D341Med (cell line): ENCODE measurements around the gene CEL.
A peak's percentile ranks its signal among the peaks of the same experiment; 100 is the strongest.

Experiments used
- DNase-seq: peaks from one replicate; pipeline ENCODE4 v3.0.0; 2012; ENCODE audit warnings: low spot score

The CEL gene

DNA sequence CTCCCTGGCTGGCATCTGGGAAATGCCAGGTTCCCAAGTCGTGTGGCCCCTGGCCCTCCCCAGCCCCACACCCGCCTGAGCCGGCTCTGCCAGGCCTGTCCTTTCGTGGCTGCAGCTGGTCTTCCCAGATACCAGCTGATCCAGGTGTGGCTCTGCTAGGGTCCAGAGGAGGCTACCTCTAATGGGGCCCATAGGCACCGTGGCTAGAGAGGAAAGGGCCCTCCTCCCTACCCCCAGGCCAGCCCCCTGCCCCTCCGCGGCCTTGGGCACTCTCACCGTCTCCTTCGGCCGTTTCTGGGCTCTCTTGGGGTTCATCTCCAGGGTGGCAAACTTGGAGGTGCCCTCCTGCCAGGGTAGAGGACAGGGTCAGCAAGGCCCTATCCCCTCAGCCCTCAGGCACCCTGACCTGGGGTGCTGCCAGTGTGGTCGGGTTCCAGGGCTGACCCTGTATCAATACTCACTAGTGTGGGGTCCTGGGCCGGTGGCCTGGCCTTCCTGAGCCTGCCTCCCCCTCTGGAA lies 42.3 kb downstream of the CEL start:
- DNase-seq, result no peak

GRCh38 chr9:133104718-133105460 lies 43.1 kb downstream of the CEL start:
- DNase-seq, result no peak

DNA sequence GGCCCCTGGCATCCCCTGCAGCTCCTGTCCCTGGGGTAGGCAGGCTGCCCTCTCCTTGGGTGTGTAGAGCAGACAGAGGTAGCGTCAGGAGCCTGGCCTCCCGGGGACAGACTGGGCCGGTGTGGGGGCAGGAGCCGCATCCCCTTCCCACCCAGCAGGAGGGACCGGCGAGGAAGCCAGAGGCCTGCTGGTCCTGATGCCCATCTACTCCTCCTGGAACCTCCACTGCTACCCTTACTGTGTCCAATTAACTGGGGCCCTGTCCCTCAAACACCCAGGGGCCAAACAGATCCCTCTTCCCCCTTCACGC lies 43.6 kb downstream of the CEL start:
- DNase-seq, result no peak

DNA sequence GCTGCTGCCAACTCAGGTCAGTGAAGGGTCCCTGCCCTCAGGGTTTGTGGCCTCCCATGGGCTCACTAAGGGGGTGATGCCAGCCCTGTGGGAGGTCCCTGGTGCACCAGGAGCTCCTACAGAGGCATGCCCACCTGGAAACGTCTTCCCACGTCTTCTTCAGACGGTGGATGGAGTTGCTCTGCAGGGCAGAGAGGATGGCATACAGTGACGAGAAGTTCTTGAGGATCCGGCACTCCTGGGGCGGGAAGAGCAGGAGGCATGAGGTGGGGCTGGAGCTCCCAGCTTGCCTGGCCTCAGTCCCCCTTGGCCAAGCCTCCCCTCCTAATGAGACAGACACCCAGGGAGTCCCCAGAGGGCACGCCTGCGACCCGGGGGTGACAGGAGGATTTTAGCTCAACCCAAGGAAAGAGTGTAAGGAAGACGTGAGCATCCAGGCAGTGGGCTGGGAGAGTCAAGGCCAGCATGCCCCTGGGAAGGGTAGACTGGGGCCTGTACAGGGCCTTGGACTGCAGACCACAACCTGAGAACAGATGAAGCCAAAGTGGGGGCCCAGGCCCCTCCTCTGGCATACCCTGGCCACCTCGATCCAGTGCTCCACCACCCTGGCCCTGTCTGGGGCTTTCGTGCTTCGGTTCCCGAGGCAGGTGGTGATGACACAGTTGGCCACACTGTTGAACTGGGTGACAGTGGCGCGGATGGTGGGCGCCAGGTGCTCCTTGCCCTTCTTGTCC lies 44.9 kb downstream of the CEL start:
- DNase-seq, result no peak

GRCh38 chr9:133107245-133107722 lies 45.5 kb downstream of the CEL start:
- no peak for DNase-seq

DNA sequence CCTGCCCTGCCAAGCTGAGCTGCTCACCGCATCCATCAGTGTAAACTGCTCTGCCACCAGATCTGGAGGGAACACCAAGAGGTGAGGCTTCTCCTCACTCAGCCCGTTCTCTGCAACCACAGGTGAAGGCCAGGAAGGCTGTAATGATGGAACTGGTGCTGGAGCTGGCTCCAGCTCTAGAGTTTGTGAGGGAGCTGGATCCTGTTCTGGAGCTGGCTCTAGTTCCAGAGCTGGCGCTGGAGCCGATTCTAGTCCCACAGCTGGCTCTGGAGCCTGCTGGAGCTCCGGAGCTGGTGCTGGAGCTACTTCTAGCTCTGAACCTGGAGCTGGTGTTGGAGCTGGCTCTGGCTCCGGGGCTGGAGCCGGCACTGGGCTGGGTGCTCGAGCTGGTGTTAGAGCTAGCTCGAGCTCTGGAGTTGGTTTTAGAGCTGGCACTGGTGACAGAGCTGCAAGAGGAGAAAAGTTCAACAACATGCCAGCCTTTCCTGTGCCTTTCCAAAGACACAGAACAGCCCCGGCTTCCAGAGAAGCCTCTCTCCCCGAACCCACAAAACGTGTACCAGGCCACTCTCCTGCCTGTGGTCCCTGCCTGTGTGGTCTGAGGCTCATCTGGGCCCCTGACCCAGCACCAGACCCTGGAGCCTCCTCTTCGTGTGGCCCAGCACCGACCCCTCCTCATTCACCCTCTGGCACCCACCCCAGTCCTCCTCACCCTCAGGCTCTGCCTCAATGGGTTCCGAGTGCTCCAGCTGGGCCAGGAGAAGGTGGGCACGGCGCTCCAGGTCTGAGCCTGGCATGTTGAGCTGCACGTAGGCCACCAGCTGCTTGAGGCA lies 46.4 kb downstream of the CEL start:
- no peak for DNase-seq

DNA sequence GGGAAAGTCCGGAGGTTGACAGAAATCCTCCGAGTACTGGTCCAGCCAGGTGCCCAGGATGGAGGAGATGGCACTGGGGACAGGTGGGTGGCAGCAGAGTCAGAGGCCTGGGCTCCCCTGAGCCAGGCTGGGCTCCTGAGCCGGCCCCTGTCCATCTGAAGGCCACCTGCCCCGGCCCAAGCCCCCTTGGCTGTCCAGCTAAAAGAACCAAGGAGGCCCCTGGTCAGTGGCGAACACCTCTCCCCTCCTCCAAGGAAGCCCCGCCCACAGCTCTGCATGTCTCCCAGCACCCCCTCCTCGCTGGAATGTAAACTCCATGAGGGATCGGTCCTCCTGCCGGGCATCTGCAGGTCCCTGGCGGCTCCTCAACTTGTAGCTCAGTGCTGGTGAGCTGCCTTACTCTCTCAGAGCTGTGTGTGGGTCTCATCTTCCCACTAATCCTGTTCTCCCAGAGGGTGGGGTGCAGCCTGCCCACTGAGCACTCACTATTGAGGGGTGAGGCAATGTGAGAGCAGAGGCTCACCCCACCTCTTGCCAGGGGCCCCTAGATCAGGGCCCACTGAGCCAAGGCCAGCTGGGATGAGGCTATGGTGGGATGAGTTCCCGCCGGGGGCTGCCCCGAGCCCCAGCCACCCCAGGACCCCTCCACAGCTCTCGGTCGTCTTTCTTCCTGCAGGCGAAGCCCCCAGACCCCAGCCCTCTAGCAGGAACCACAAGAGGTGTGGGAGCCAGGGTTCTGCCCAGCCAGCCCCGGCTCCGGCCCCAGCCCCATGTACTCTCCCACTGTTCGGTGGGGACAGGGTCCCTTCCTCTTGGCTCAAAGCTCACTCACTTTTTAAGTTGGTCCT lies 47.2 kb downstream of the CEL start:
- no peak for DNase-seq

DNA sequence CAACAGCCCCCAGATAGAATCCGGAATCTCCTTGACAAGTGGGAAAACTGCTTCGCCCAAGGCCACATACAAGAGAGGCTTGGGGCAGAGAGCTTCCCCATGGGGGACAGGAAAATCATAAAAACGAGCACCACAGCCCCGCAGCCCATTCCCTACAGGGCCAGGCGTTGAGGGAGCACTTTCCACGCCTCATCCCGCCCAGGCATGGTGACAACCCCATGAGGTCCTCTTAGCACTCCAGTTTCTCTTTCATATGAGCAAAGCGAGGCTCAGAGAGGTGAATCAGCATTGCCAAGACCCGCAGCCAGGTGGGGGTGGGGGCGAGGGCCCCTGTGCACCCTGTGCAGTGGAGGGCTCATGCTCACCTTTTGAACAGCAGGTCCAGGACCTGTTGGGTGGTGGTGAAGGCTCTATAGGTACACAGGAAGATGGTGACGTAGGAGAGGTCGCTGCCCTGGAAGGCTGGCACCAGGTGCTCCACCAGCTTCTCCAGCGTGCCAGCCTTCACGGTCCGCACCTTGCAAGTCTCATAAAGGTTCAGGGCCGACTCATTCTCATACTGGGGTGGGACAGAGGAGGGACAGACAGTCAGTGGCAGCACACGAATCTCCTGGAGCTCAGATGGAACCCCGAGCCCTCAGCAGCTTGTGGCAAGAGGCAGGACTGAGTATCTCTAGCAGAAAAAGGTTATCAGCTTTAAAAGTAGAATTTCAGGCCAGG lies 48.3 kb downstream of the CEL start:
- DNase-seq, result no peak

DNA sequence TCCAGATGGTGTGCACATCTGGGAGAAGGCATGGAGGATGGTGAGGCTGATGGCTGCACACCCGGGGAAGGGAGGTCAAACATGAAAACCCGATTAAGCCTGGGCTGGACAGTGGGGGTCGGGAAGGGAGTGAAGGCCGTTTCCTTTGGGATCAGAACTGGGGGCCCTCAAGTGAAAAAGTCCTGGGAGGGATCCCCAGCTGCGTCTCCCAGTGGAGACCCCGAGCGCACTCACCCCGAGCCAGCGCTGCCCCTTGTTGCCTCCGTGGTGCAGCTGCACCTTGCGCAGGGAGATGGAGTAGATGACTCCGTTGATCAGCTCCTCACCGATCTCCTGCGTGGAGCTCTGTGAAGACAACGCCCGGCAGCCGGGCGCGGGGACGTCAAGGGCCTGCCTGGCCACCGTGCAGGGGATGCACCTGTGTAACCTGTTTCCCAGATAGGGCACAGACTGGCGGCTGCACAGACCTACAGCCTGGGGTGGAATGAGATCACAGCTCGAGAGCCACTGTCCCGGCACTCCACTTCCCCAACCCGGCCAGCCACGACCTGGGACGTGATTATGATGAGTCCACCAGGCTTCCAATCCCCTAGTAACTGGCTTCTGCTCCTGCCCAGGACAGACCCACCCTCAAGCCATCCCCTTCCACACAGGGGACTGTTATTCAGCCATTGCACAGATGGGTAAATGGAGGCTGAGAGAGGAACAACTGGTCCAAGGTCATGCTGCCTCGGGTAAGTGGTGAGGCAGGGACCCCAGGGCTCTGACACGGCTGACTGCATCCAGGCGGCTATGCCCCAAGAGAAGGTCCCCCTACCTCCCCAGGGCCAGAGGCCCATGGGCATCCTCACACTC lies 50.3 kb downstream of the CEL start:
- DNase-seq, result no peak

- no peak for DNase-seq
These were observed 50.9 kb downstream of the CEL start for GRCh38 chr9:133112663-133113026.

DNA sequence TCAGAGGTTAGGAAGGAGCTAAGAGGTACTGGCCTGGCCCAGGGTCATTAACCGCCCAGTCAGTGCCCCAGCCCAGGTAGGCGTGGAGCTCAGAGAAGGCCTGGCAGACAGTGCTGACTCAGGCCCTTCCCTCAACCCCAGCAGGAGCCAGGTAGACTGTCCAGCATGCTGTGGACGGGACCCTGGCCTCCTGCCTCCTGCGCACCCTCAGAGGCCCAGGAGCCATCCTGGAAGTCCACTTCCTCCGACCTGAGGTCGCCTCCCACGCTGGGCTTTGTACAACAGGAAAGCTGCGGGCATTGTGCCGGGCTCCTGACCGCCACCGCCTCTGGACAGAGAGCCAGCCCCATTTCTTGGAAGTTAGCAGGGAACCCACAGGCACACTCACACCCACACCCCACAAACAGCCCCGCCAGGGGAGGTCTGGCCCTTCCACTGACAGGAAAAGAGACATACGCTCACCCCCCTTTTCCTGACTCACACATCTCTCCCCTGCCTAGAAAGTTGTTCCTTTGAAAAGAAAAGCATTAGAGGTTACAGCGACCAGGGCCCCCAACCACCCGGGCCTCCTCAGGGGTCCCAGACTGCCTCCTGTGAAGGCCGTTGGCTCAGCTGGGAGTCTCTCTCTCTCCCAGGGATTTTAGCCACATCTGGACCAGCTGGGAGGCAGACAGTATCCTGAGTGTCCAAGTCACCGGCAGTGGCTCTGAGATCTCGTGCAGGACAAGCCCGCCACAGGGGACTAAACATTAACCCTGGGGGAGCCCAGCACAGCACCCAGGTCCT lies 51.6 kb downstream of the CEL start:
- no peak for DNase-seq

DNA sequence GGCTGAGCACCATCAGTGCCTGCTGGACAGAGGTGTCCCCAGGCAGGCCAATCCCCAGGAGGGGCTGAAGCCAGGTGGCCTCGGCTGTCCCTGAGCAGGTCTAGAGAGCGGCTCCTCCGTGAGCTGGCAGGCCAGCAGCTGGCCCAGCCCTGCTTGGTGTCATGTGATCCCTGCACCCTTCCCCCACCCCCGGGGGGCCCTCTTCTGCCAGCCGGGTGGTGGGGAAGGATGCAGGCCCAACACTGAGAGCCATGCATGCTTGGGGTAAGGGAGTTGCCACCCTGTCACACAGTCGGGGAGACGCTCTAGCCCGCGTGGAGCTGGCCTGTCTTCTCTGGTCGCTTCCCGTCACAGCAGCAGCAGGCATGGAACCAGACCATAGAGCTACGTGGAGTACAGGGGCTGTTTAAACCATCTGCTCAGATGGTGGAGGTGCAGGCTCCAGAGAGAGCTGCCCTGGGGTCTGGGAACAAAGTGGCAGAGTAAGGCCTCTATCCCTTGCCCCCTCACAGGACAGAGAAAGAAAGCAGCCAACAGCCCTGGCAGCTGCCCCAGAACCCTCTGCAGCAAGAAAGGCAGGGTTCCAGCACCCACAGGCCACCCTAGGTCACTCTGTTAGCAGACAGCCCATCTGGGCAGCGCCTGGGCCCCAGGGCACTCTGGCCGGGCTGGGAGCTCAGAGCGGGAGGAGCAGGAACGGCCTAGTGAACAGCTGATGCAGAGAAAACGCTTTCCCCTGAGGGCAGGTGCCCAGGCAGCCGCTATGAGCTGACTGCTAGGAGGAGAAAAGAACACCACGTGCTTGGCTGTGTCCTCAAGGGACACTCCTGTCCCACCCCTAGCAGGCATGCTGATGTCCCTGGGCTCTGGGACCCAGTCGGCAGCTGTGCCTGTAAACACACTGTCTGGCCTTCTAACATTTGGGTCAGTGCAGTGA lies 52.4 kb downstream of the CEL start:
- peak; percentile 81 for DNase-seq

GRCh38 chr9:133114886-133115603 lies 53.3 kb downstream of the CEL start:
- DNase-seq, result no peak

GRCh38 chr9:133115604-133116345 lies 54.0 kb downstream of the CEL start:
- no peak for DNase-seq

- no peak for DNase-seq
These were observed 54.8 kb downstream of the CEL start for GRCh38 chr9:133116346-133117231.
